Measurements from ENCODE around the gene NLRP8.

NLRP8 gene

GRCh38 chr19:55956431-55956830 is 8.8 kb downstream of the NLRP8 start:
- no peaks in the 10 kb centered on the region for H3K36me3 ChIP-seq
- no peaks in the 10 kb centered on the region for H3K4me1 ChIP-seq
- TF ChIP-seq CTCF (IDR thresholded peaks at IDR 0.05; ENCODE audit: low read depth, low read length) = no peak
- H3K4me3 ChIP-seq (ENCODE audit: low read depth, low read length) = no peak overlapping the region
- H3K27me3 ChIP-seq = peaks cover 25% of the 10 kb centered on the region
- DNase-seq = no peak
- H3K9me3 ChIP-seq = no peaks in the 10 kb centered on the region

GRCh38 chr19:55958356-55958755 is 10.7 kb downstream of the NLRP8 start:
- H3K9me3 ChIP-seq = no peaks in the 10 kb centered on the region
- peaks cover 25% of the 10 kb centered on the region for H3K27me3 ChIP-seq
- TF ChIP-seq CTCF (IDR thresholded peaks at IDR 0.05; ENCODE audit: low read depth, low read length) = no peak
- no peak overlapping the region for H3K4me3 ChIP-seq (ENCODE audit: low read depth, low read length)
- no peaks in the 10 kb centered on the region for H3K4me1 ChIP-seq
- H3K36me3 ChIP-seq = no peaks in the 10 kb centered on the region
- DNase-seq = no peak

GRCh38 chr19:55959996-55960675 is 12.5 kb downstream of the NLRP8 start:
- Histone ChIP-seq H3K4me3 (ENCODE audit: low read depth, low read length) (no peak overlapping the region), H3K9me3 (no peaks in the 10 kb centered on the region), H3K4me1 (no peaks in the 10 kb centered on the region), H3K27me3 (peaks cover 17% of the 10 kb centered on the region), H3K36me3 (no peaks in the 10 kb centered on the region)
- no peak for TF ChIP-seq CTCF (IDR thresholded peaks at IDR 0.05; ENCODE audit: low read depth, low read length)
- no peak for DNase-seq

GRCh38 chr19:55962186-55962585 is 14.6 kb downstream of the NLRP8 start:
- Histone ChIP-seq H3K27me3 (peaks cover under 1% of the 10 kb centered on the region; the same call in 1 of the 2 replicates), H3K36me3 (no peaks in the 10 kb centered on the region), H3K4me3 (ENCODE audit: low read depth, low read length) (no peak overlapping the region), H3K9me3 (no peaks in the 10 kb centered on the region), H3K4me1 (no peaks in the 10 kb centered on the region)
- no peak for DNase-seq
- TF ChIP-seq CTCF (IDR thresholded peaks at IDR 0.05; ENCODE audit: low read depth, low read length) = no peak

GRCh38 chr19:55973982-55974381 is 26.4 kb downstream of the NLRP8 start:
- Histone ChIP-seq H3K27me3 (no peaks in the 10 kb centered on the region; the same call in 1 of the 2 replicates), H3K4me1 (no peaks in the 10 kb centered on the region), H3K9me3 (peaks cover 3% of the 10 kb centered on the region), H3K36me3 (no peaks in the 10 kb centered on the region), H3K4me3 (ENCODE audit: low read depth, low read length) (no peak overlapping the region)
- TF ChIP-seq CTCF (IDR thresholded peaks at IDR 0.05; ENCODE audit: low read depth, low read length) = no peak
- no peak for DNase-seq

GRCh38 chr19:55980415-55980814 is 32.8 kb downstream of the NLRP8 start:
- H3K27me3 ChIP-seq = no peaks in the 10 kb centered on the region
- no peak overlapping the region for H3K4me3 ChIP-seq (ENCODE audit: low read depth, low read length)
- TF ChIP-seq CTCF (IDR thresholded peaks at IDR 0.05; ENCODE audit: low read depth, low read length) = no peak
- H3K4me1 ChIP-seq = no peaks in the 10 kb centered on the region
- H3K36me3 ChIP-seq = no peaks in the 10 kb centered on the region
- DNase-seq = no peak
- H3K9me3 ChIP-seq = no peaks in the 10 kb centered on the region
